HG02981 (cell line): ENCODE data around the gene RND1.
A peak's percentile ranks its signal among the peaks of the same experiment; 100 is the strongest.
"Not testable (repeated sequence)": the region's sequence is repeated elsewhere in the genome, so short reads cannot be mapped to it uniquely, and the experiment has no call there.

ENCODE experiments used
- ATAC-seq: cut with Tn5 transposase; IDR thresholded peaks from one replicate; pipeline ENCODE4 v1.9.1; 2021; ENCODE audit warnings: mild to moderate bottlenecking, moderate library complexity; ENCODE audit not compliant: unreplicated experiment

The RND1 gene

GRCh38 chr12:48869191-48869590 lies 3.5 kb upstream of the RND1 start:
- ATAC-seq: no peak

- no peak for ATAC-seq
Observed at GRCh38 chr12:48868451-48868850, 2.8 kb upstream of the RND1 start.

- peak; percentile 35 for ATAC-seq
Observed at GRCh38 chr12:48866052-48866711, 512 bp upstream of the RND1 start.

- ATAC-seq: no peak
Observed at GRCh38 chr12:48863291-48863690, 2.4 kb downstream of the RND1 start.

- ATAC-seq: no peak
Observed at GRCh38 chr12:48862760-48863159, 2.9 kb downstream of the RND1 start.

- ATAC-seq: no peak
Observed at GRCh38 chr12:48861111-48861510, 4.6 kb downstream of the RND1 start.

- not testable (repeated sequence) for ATAC-seq
Observed at GRCh38 chr12:48860236-48860635, 5.4 kb downstream of the RND1 start.

- no peak for ATAC-seq
Observed at GRCh38 chr12:48859607-48860006, 6.1 kb downstream of the RND1 start.

- ATAC-seq: no peak
Observed at GRCh38 chr12:48858043-48858442, 7.6 kb downstream of the RND1 start.

- no peak for ATAC-seq
Observed at GRCh38 chr12:48857278-48857994, 8.2 kb downstream of the RND1 start.

GRCh38 chr12:48856379-48856778 lies 9.3 kb downstream of the RND1 start:
- ATAC-seq: no peak

GRCh38 chr12:48854932-48855331 lies 10.7 kb downstream of the RND1 start:
- ATAC-seq: not testable (repeated sequence)

GRCh38 chr12:48854488-48854887 lies 11.2 kb downstream of the RND1 start:
- ATAC-seq: no peak

GRCh38 chr12:48852734-48853688 lies 12.7 kb downstream of the RND1 start:
- peak; percentile 37 for ATAC-seq

GRCh38 chr12:48851883-48852733 lies 13.6 kb downstream of the RND1 start, which contains the start of gene DDX23:
Gene DDX23 (minus strand): TSS chr12:48852163. CDS start chr12:48845782, 6,381 bp downstream.
- peak; percentile 94 for ATAC-seq

- ATAC-seq: not testable (repeated sequence)
Observed at GRCh38 chr12:48842021-48842420, 23.6 kb downstream of the RND1 start.

GRCh38 chr12:48838048-48838447 lies 27.6 kb downstream of the RND1 start:
- no peak for ATAC-seq

- no peak for ATAC-seq
Observed at GRCh38 chr12:48832321-48833060, 33.2 kb downstream of the RND1 start.

- no peak for ATAC-seq
Observed at GRCh38 chr12:48831257-48831656, 34.4 kb downstream of the RND1 start.
